ENCODE data around the gene OR51V1.

- TF ChIP-seq, protein P1, sequence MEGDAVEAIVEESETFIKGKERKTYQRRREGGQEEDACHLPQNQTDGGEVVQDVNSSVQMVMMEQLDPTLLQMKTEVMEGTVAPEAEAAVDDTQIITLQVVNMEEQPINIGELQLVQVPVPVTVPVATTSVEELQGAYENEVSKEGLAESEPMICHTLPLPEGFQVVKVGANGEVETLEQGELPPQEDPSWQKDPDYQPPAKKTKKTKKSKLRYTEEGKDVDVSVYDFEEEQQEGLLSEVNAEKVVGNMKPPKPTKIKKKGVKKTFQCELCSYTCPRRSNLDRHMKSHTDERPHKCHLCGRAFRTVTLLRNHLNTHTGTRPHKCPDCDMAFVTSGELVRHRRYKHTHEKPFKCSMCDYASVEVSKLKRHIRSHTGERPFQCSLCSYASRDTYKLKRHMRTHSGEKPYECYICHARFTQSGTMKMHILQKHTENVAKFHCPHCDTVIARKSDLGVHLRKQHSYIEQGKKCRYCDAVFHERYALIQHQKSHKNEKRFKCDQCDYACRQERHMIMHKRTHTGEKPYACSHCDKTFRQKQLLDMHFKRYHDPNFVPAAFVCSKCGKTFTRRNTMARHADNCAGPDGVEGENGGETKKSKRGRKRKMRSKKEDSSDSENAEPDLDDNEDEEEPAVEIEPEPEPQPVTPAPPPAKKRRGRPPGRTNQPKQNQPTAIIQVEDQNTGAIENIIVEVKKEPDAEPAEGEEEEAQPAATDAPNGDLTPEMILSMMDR (IDR thresholded peaks at IDR 0.05): no peak
- TF ChIP-seq EP300 (IDR thresholded peaks at IDR 0.05) (no peak), POLR2A (IDR thresholded peaks at IDR 0.05) (no peak), POLR2AphosphoS5 (IDR thresholded peaks at IDR 0.05) (no peak)
Observed at GRCh38 chr11:5247472-5248192, 47.1 kb upstream of the OR51V1 start.
